ENCODE results near the gene CUEDC1. TPM values are rescaled to one million over a fixed set of nuclear protein-coding genes. Genes with fewer than 3 reads are reported as not detected.

CUEDC1 gene
- total RNA-seq, 4 donors from 2014 or later: 31.2 to 43.9 (median 34.3) TPM

DNA sequence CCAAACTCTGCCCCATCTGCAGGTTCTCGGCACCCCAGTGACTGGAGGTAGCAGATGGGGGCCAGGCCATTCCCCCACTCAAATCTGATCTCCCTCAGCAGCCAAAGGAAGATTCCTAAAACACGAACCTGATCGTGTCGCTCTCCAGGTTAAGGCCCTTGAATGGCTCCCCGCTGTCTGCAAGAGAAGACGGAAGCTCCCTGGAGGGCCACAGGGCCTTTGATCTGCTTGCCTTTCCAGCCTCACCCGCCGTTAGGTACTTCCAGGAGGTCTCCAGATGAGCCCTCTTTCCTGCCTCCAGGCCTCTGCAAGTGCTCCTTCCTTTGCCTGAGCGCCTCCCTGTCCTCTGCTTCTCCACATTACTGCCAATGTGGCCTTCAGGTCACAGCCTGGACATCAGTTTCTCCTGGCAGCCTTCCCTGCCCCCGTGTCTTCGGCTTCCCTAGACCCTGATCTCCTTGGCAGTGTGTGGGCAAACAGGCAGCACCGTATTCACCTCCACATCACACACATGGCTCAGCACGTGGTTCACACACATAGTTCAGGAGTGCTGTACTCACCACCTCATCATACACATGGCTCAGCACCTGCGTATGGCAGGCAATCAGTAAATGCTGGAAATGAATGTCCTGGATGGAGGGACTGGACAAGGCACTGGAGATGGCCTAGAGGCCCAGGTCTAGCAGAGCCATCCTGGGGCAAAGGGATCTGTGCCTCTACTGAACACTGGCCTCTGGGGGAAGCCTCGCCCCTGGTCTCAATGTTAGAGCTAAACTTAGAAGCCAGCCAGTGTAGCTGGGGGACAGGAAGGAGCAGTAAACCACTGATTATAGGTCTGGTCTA lies 79.0 kb downstream of the CUEDC1 start:
- no peak for DNase-seq
- peak overlapping the region; percentile 72 to 84 (median 76) for H3K27ac ChIP-seq
- H3K27me3 ChIP-seq: no peaks in the 10 kb centered on the region
- in situ Hi-C loops (cut with MboI; ENCODE audit: low sequenced_read_pairs in 4 of 4) (no loop called here), intact Hi-C loops (cut with DNase I; ENCODE audit: low total_unique reads) (no loop called here)
- H3K4me3 ChIP-seq: no peak overlapping the region
- H3K9me3 ChIP-seq: no peaks in the 10 kb centered on the region
- H3K36me3 ChIP-seq: peaks cover 0 to 12% of the 10 kb centered on the region in 2 donors
- ATAC-seq: no peak
- peaks cover 63 to 77% of the 10 kb centered on the region in 2 donors for H3K4me1 ChIP-seq
- TF ChIP-seq, protein P1, sequence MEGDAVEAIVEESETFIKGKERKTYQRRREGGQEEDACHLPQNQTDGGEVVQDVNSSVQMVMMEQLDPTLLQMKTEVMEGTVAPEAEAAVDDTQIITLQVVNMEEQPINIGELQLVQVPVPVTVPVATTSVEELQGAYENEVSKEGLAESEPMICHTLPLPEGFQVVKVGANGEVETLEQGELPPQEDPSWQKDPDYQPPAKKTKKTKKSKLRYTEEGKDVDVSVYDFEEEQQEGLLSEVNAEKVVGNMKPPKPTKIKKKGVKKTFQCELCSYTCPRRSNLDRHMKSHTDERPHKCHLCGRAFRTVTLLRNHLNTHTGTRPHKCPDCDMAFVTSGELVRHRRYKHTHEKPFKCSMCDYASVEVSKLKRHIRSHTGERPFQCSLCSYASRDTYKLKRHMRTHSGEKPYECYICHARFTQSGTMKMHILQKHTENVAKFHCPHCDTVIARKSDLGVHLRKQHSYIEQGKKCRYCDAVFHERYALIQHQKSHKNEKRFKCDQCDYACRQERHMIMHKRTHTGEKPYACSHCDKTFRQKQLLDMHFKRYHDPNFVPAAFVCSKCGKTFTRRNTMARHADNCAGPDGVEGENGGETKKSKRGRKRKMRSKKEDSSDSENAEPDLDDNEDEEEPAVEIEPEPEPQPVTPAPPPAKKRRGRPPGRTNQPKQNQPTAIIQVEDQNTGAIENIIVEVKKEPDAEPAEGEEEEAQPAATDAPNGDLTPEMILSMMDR (IDR thresholded peaks at IDR 0.05 in 4 of 5, conservative IDR thresholded peaks at IDR 0.05 in 1 of 5): no peak
- no peak for TF ChIP-seq POLR2A (IDR thresholded peaks at IDR 0.05)

DNA sequence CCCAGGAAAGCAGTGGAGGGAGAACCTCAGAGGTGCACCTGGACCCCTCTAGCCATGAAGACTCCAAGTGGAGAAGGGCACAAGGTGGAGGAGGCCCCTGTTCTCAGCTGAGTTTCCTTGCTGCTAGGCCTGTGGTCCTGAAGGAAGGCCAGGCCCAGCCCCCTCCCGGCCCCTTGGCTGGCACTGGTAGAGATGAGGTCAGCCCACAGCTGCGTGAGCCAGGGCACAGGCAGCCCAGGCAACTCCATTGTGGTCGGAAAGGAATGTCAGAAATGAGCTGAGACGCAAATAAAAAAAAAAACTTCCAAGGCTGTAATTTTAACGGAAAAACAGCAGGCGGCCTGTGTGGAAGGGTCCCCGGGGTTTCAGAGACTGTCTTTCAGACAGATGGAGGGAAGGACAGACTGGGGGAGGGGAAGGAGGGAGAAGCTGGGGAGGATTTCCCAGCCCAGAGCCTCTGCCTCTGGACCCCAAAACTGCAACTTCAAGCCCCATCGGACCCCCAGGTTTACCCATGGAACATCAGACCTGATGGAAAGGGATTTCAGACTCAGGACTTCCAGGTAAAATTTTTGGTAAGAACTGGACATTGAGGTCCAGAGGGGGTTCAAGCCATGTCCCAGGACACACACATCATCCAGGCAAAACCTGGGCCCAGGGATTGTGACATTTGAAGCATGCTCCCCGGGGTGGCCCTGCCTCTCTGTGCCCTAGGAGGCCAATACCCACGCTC lies 79.8 kb downstream of the CUEDC1 start:
- TF ChIP-seq POLR2A (IDR thresholded peaks at IDR 0.05): no peak
- TF ChIP-seq, protein P1 (IDR thresholded peaks at IDR 0.05 in 4 of 5, conservative IDR thresholded peaks at IDR 0.05 in 1 of 5): peak in 3 of 5 experiments; percentile 23 to 31 (median 29)
- H3K9me3 ChIP-seq: no peaks in the 10 kb centered on the region
- peak overlapping the region; percentile 72 to 84 (median 76) for H3K27ac ChIP-seq
- peak overlapping the region in 2 of 4 donors; percentile 19 to 41 for H3K4me3 ChIP-seq
- DNase-seq (peak in 1 of 2 donors; percentile 66), ATAC-seq (peak; percentile 40 to 47)
- intact Hi-C loops (cut with DNase I; ENCODE audit: low total_unique reads) (no loop called here), in situ Hi-C loops (cut with MboI; ENCODE audit: low sequenced_read_pairs in 4 of 4) (no loop called here)
- H3K36me3 ChIP-seq: peaks cover 0 to 14% of the 10 kb centered on the region in 2 donors
- peaks cover 57 to 69% of the 10 kb centered on the region in 2 donors for H3K4me1 ChIP-seq
- no peaks in the 10 kb centered on the region for H3K27me3 ChIP-seq

DNA sequence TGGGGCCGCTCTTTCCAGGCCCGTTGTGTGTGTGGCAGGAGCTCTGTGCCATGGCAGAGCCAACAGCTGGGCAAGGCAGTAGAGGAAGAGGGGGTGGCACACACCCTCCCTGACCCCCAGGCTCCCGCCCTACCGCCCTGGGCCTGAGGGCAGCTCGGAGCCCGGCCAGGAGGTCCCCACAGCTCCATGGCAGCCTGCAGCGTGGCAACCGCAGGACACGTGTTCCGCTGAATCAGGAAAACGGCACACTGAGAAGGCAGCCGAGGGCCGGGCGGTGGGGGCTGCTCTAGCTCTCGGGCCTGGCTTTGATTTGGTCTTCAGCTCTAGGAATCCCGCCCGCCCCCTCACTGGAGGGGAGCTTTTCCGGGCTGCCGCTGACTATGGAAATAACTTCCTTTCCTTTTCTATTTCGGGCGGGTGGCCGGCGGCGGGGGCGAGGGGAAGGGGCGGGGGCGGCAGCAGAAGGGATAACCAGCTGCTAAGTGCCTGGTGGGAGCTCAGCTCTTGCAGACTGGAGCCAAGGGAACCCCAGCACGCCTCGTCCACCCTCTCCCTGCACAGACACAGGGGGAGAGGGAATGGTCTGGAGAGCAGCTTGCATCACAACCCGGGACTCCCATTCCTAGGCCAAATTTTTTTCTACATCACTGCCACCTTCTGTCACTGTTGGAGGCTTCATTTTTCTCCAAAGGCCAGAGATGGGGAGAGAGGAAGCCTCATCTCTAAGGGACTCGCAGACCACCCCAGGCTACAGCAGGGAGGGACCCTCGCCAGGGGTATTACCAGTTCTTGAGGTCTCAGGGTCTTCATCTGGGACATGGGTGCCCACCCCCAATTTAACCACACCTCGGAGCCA lies 80.5 kb downstream of the CUEDC1 start:
- H3K36me3 ChIP-seq: peaks cover 0 to 19% of the 10 kb centered on the region in 2 donors
- peak overlapping the region; percentile 2 to 41 (median 28) for H3K4me3 ChIP-seq
- H3K9me3 ChIP-seq: no peaks in the 10 kb centered on the region
- peak; percentile 41 to 58 for DNase-seq
- peak overlapping the region; percentile 72 to 84 (median 76) for H3K27ac ChIP-seq
- no peaks in the 10 kb centered on the region for H3K27me3 ChIP-seq
- intact Hi-C loops (cut with DNase I; ENCODE audit: low total_unique reads): no loop called here
- peaks cover 49 to 61% of the 10 kb centered on the region in 2 donors for H3K4me1 ChIP-seq
- TF ChIP-seq, protein P1 (IDR thresholded peaks at IDR 0.05 in 4 of 5, conservative IDR thresholded peaks at IDR 0.05 in 1 of 5): no peak
- TF ChIP-seq POLR2A (IDR thresholded peaks at IDR 0.05): no peak
- peak; percentile 45 to 69 for ATAC-seq
- in situ Hi-C loops (cut with MboI; ENCODE audit: low sequenced_read_pairs in 4 of 4): no loop called here

DNA sequence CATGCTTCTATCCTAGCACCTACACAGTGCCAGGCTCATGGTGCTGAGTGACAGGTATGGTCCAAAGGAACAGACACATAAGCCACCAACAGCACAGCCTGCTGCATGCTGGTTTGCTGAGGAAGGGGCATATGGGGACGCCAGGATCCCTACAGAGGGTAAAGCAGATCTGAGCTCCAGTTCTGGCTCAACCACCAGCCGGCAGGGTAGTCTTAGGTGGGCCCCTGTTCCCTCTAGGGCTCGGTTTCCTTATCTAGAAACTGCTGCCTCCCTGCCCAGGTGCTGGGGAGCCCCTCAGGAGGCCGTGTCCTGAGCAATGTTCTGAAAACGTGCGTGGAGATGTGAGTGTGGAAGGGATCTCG lies 81.2 kb downstream of the CUEDC1 start:
- no peaks in the 10 kb centered on the region for H3K9me3 ChIP-seq
- H3K4me1 ChIP-seq: peaks cover 49 to 61% of the 10 kb centered on the region in 2 donors
- no peak for DNase-seq
- in situ Hi-C loops (cut with MboI; ENCODE audit: low sequenced_read_pairs in 4 of 4) (no loop called here), intact Hi-C loops (cut with DNase I; ENCODE audit: low total_unique reads) (no loop called here)
- H3K36me3 ChIP-seq: peaks cover 0 to 19% of the 10 kb centered on the region in 2 donors
- peak overlapping the region; percentile 72 to 84 (median 76) for H3K27ac ChIP-seq
- TF ChIP-seq, protein P1 (IDR thresholded peaks at IDR 0.05 in 4 of 5, conservative IDR thresholded peaks at IDR 0.05 in 1 of 5): no peak
- no peak for TF ChIP-seq POLR2A (IDR thresholded peaks at IDR 0.05)
- H3K27me3 ChIP-seq: no peaks in the 10 kb centered on the region
- ATAC-seq: no peak
- H3K4me3 ChIP-seq: peak overlapping the region; percentile 2 to 41 (median 28)
